Body of pancreas (tissue), 4 donors: ENCODE measurements around the gene GPR176. TPM values are rescaled to one million over a fixed set of nuclear protein-coding genes. Genes with fewer than 3 reads are reported as not detected.
"Not testable (repeated sequence)": the region's sequence is repeated elsewhere in the genome, so short reads cannot be mapped to it uniquely, and the experiment has no call there.

ENCODE experiments used
- ATAC-seq: fragments of 150-250 bp; one replicate; pipeline ENCODE4 v1.9.1; 2016
- DNase-seq, 4 donors: peaks; one replicate each; pipeline ENCODE4 v3.0.0-alpha.2; 2019
- H3K27ac ChIP-seq, 4 donors: fragments of 200-600 bp; sonication (generic); 1 replicate in 3 of 4; 2 replicates in 1 of 4; pipeline versions ENCODE4 v1.5.1 to v1.6.1; 2016 to 2019; ENCODE audit warnings: mild to moderate bottlenecking in 1 of 4, mixed read lengths in 1 of 4, moderate library complexity in 1 of 4
- H3K27me3 ChIP-seq, 2 donors: fragments of 200-600 bp; sonication (generic); one replicate each; pipeline ENCODE4 v1.6.0; 2016; ENCODE audit warnings: mild to moderate bottlenecking in 1 of 2
- H3K36me3 ChIP-seq, 2 donors: fragments of 200-600 bp; sonication (generic); replicated peaks in 1 of 2; 2 replicates each; pipeline ENCODE4 v1.5.1; 2016; ENCODE audit warnings: low read depth in 2 of 2; ENCODE audit not compliant: insufficient read depth in 1 of 2
- H3K4me1 ChIP-seq: fragments of 200-600 bp; sonication (generic); one replicate; pipeline ENCODE4 v1.6.0; 2016
- H3K4me3 ChIP-seq, 2 donors: fragments of 200-600 bp; sonication (generic); 1 replicate in 1 of 2; 2 replicates in 1 of 2; pipeline ENCODE4 v1.5.1; 2016 to 2019
- H3K9me3 ChIP-seq, 3 donors: fragments of 200-600 bp; sonication (generic); 1 replicate in 2 of 3; 2 replicates in 1 of 3; pipeline ENCODE4 v1.5.1; 2016
- POLR2A ChIP-seq, 3 donors: fragments of 450-650 bp; IDR thresholded peaks; one replicate each; pipeline ENCODE4 v1.6.1; 2016; ENCODE audit warnings: antibody characterized with exemption in 3 of 3, mild to moderate bottlenecking in 2 of 3
- WGBS, 2 donors: methylation state at CpG; one replicate each; pipeline ENCODE4 v1.1.5; 2017; 5-methylcytosine and 5-hydroxymethylcytosine counted together
- intact Hi-C: fragments of 100-400 bp; cut with DNase I; formaldehyde crosslinking; loops from one replicate; pipeline ENCODE4 v1.15.1; 2023
- total RNA-seq, 2 donors: library from RNA; depleted of rRNA; stranded (reverse); fragments of >200 nt; gene quantifications; one replicate each; pipeline ENCODE4 v1.1.0, GENCODE V29; 2016
- TF ChIP-seq, protein P1 (sequence below), 7 experiments: fragments of 450-650 bp in 4 of 7; fragments of 200-600 bp in 3 of 7; sonication (generic) in 3 of 7; IDR thresholded peaks; one replicate each; pipeline ENCODE4 v1.5.1; 2016 to 2019; ENCODE audit warnings: antibody characterized with exemption in 7 of 7

Gene GPR176
- total RNA-seq, 2 donors from 2014 or later = 4.7 TPM; not detected in 1

GRCh38 chr15:39817892-39818291, 102.2 kb downstream of the GPR176 start:
- intact Hi-C loops = no loop called here
- Histone ChIP-seq H3K9me3 (no peaks in the 10 kb centered on the region), H3K36me3 (no peaks in the 10 kb centered on the region), H3K4me1 (no peaks in the 10 kb centered on the region), H3K4me3 (no peak overlapping the region), H3K27ac (no peak overlapping the region), H3K27me3 (no peaks in the 10 kb centered on the region)
- no peak for ATAC-seq
- no peak for DNase-seq
- TF ChIP-seq, protein P1, sequence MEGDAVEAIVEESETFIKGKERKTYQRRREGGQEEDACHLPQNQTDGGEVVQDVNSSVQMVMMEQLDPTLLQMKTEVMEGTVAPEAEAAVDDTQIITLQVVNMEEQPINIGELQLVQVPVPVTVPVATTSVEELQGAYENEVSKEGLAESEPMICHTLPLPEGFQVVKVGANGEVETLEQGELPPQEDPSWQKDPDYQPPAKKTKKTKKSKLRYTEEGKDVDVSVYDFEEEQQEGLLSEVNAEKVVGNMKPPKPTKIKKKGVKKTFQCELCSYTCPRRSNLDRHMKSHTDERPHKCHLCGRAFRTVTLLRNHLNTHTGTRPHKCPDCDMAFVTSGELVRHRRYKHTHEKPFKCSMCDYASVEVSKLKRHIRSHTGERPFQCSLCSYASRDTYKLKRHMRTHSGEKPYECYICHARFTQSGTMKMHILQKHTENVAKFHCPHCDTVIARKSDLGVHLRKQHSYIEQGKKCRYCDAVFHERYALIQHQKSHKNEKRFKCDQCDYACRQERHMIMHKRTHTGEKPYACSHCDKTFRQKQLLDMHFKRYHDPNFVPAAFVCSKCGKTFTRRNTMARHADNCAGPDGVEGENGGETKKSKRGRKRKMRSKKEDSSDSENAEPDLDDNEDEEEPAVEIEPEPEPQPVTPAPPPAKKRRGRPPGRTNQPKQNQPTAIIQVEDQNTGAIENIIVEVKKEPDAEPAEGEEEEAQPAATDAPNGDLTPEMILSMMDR (IDR thresholded peaks at IDR 0.05) = no peak
- no peak for TF ChIP-seq POLR2A (IDR thresholded peaks at IDR 0.05)

- TF ChIP-seq POLR2A (IDR thresholded peaks at IDR 0.05) = no peak
- TF ChIP-seq, protein P1 (IDR thresholded peaks at IDR 0.05) = no peak
- H3K27ac ChIP-seq = no peak overlapping the region
- ATAC-seq (no peak), DNase-seq (no peak)
- no peaks in the 10 kb centered on the region for H3K4me1 ChIP-seq
- no peaks in the 10 kb centered on the region for H3K36me3 ChIP-seq
- intact Hi-C loops = no loop called here
- H3K9me3 ChIP-seq = no peaks in the 10 kb centered on the region
- H3K27me3 ChIP-seq = no peaks in the 10 kb centered on the region
- no peak overlapping the region for H3K4me3 ChIP-seq
- 74 to 93% methylated on average over 1 of the region's 1 CpG for WGBS, 2 donors
Measured at GRCh38 chr15:39814489-39814888, 105.6 kb downstream of the GPR176 start.

GRCh38 chr15:39812651-39813050, 107.4 kb downstream of the GPR176 start:
- H3K27me3 ChIP-seq, H3K4me3 ChIP-seq, intact Hi-C loops, H3K9me3 ChIP-seq, H3K27ac ChIP-seq, ATAC-seq, DNase-seq, H3K36me3 ChIP-seq, H3K4me1 ChIP-seq: not testable (repeated sequence)
- 86 to 92% methylated on average over 3 of the region's 3 CpGs for WGBS, 2 donors

DNA sequence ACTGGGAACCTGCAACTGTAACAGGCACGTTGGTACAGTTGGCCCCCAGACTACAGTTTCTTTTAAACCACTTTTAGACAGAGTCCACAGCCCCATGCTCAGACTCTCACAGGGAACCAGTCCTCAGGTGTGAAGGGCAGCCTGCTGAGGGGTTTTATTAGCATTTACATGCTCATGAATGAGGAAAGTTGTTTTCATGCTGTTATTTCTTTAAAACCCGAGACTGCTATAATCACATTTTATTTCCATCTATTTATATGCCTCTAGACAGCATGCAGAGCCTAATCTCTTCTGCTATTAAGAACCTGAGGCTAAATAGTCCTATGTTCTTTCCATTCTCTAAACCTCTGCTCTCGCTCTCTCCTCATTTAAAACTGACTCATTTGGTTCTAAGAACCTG, 111.2 kb downstream of the GPR176 start:
- TF ChIP-seq, protein P1 (IDR thresholded peaks at IDR 0.05) = no peak
- TF ChIP-seq POLR2A (IDR thresholded peaks at IDR 0.05) = no peak

GRCh38 chr15:39807791-39808190, 112.3 kb downstream of the GPR176 start:
- no peaks in the 10 kb centered on the region for H3K36me3 ChIP-seq
- H3K27me3 ChIP-seq = no peaks in the 10 kb centered on the region
- no peak overlapping the region for H3K27ac ChIP-seq
- no peaks in the 10 kb centered on the region for H3K4me1 ChIP-seq
- H3K9me3 ChIP-seq = no peaks in the 10 kb centered on the region
- no peak for DNase-seq
- no peak overlapping the region for H3K4me3 ChIP-seq
- 86 to 87% methylated on average over 4 of the region's 4 CpGs for WGBS, 2 donors
- TF ChIP-seq, protein P1 (IDR thresholded peaks at IDR 0.05) = no peak
- no peak for TF ChIP-seq POLR2A (IDR thresholded peaks at IDR 0.05)
- ATAC-seq = no peak
- intact Hi-C loops = no loop called here

More for the DNA sequence above, 111.2 kb downstream of the GPR176 start:
- Histone ChIP-seq H3K27me3 (no peaks in the 10 kb centered on the region), H3K4me3 (no peak overlapping the region), H3K36me3 (no peaks in the 10 kb centered on the region), H3K4me1 (no peaks in the 10 kb centered on the region), H3K9me3 (no peaks in the 10 kb centered on the region), H3K27ac (no peak overlapping the region)
- 59 to 66% methylated on average over 3 of the region's 3 CpGs for WGBS, 2 donors
- intact Hi-C loops = no loop called here
- no peak for DNase-seq
- ATAC-seq = no peak
